Fibroblast of the conjunctiva (primary cell): Measurements from ENCODE around the gene SH2D1B.

Experiments
- DNase-seq: peaks from one replicate; pipeline ENCODE4 v3.0.0-alpha.2; 2010; ENCODE audit warnings: low read depth

Gene SH2D1B

DNA sequence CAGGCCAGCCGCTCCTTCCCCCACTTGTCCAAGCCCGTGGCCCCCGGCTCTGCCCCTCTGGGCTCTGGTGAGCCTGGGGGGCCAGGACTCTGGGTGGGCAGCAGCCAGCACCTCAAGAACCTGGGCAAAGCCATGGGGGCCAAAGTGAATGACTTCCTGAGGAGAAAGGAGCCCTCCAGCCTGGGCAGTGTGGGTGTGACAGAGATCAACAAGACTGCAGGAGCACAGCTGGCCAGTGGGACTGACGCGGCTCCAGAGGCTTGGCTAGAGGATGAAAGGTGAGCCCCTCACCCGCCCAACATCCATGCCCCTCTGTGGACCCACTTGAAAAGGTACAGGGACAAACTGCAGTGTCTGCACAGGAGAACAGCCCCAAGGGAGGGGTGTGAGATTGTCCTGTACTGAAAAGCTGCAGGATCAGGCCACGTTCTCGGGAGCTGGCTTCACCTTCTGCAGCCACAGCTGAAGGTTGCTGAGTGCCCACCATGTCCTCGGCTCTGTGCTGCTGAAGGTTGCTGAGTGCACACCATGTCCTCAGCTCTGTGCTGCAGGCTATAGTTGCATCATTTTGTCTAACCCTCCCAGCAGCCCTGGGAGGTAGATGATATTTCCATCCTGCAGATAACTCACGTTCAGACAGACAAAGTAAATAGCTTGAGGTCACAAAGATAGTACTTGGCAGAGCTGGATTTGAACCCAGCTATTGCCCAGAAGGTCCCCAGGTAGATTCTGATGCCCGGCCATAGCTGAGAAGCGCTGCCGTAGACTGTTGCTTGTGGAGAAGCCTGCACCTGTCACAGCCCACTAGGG is 29.8 kb downstream of the SH2D1B start:
- DNase-seq = no peak

DNA sequence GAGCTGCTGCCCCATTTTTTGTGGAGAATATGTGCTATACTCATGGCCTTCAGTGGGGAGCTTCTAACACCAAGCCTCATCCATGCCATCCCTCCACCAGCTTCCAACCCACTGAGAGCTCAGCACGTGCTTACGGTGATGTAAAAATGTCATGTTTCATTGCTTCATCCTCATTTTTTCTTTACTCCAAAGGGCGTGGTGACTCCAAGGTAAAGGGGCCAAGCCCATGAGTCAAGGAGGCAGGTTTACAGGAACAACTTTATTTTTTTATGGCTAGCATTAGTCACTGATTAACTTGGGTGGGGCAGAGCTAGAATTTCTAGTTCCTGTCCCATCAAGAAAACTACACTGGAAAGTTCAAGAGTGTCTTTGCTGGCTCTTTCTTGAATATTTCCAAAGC is 30.6 kb downstream of the SH2D1B start, which contains the start of gene C1orf226:
C1orf226 (plus strand) TSS at position 346 of the 400 bp plus-strand sequence. CDS start 174 bp downstream, outside the sequence.
- DNase-seq = no peak

DNA sequence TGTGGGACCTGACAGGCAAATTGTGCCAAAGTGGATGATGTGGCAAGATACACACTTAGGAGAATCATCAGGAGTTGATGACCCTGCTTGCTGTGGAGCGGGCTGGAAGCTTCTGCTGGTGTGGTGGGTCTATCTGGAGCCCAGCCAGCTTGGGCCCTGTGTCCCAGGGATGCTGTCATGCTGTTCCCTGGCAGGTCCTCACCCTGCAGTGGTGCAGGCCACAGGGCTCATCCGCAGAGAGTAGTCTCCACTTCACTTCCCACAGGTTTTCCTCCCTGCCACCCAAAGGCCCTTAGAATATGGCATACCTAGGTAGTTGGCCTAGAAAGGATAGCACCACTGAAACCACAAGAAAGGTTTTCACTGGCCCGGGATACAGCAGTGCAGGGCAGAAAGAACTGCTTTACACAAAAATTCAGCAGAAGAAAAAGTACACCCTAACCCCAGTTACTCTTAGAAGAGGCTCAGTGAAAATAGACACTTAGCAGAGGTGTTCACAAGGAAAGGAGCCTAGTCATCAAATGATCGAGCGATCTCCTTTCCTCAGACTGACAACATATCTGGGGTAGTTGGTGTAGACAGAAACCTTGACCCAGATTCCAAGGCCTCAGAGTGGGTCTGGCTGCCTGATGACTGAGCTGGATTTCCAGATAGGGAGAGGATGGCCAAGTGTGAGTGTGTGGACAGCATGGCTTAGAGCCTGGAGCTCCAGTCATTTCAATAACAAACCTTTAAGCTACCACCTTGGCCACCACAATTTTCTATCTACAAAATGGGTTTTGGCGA is 31.7 kb downstream of the SH2D1B start:
- no peak for DNase-seq

DNA sequence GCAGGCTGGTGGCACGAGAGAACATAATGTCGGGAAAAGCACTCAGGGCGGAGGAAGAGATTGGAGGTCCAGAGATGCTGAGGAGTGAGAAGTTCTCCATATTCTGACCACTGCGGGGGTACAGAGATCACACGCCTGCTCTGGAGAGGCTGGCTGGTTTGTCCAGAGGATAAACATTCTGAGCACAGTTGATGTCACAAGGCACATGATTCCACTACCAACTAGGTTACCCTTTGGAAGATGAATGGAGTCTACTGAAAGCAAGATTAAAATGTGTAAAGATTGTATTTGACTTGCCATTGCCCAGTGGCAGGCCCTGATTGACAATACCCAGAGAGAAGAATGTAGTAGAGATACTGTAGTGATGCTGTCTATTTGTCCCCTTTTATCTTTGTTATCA is 35.2 kb downstream of the SH2D1B start, which contains the start of gene SPATA46:
SPATA46 (minus strand) TSS at position 164 of the 400 bp plus-strand sequence; CDS start at position 100, 64 bp downstream.
- DNase-seq = no peak

DNA sequence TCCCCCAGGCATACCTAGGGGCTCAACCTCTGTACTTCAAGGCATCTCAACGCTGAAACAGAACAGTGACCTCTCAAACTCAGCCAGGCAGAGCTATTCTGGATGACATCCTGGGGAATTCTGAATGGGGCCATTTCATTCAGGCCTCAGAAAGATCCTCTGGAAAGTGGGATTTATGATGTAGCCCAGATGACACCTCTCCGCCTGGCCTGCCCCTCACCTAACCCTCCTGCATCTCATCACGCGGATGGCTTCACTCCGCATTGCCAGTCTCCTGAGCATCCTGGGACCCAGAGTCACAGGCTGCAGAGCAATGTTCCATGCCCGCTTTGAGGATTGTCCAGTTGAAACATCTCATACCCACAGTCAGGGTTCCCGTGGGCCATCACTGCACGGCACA is 36.5 kb downstream of the SH2D1B start:
- DNase-seq = no peak

DNA sequence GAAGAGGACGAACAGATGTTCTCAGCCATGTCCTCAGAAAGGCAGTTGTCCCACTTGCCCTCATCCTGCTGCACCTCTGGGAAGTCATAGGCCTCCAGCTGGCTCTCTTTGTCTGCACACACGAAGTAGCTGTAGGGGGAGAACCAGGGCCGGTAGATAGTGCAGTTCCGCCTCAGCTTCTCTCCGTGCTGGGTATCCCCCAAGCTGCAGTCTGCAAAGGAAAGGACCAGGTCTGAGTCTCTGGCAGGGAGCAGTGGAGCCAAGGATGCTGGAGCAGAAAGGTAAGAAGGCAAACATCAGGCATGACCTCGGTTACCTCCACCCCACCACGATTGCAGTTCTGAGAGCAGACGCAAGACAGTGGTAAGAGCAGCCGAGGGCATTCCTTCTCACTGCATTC is 37.5 kb downstream of the SH2D1B start:
- DNase-seq = no peak

DNA sequence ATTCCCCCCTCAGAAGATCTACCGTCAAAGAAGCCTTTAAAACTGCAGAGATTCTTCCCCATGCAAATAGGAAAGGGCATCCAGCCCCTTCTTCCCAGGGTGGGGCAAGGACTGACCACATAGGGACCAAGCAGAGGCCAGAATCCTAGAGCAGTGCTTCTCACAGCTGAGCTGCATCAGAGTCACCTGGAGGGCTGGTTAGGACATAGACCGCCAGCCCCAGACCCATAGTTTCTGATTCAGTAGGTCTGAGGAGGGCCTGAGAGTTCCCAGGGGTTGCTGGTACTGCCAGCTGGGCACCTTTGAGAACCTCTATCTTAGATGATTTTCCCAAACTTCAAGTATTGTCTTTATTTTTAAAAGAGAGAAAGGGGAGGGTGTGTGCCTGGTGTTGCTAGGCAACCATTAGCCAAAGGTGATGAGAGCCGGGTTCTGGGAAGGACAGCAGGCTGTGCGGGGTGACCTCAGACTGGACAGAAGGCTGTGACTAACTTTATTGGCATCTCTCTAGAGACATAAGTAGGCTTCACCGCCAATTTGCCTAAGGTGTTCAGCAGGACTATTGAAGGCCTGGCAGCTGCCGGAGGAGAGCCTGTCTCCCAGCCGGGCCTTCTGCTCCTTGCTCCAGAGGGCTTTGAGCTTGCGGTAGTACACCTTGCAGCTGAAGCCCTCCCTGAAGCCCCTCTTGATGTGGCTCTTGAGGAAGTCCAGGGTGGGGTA is 38.2 kb downstream of the SH2D1B start:
- DNase-seq = no peak

DNA sequence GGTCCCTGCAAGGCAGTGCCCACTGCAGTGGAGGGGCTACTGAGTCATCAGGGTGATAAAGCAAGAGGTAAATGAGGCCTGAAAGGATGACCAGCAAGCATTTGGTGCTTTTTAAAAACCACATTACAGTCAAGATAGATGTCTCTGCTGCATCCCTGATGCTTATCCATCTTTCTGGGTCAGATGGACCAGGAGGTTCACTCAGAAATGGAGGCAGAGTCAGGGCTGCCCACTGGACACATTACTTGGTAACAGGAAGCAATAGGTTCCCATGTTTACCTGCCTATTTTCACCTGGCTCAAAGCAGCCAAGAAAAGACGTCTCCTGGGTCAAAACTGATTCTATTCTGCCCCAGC is 38.9 kb downstream of the SH2D1B start:
- DNase-seq = no peak

DNA sequence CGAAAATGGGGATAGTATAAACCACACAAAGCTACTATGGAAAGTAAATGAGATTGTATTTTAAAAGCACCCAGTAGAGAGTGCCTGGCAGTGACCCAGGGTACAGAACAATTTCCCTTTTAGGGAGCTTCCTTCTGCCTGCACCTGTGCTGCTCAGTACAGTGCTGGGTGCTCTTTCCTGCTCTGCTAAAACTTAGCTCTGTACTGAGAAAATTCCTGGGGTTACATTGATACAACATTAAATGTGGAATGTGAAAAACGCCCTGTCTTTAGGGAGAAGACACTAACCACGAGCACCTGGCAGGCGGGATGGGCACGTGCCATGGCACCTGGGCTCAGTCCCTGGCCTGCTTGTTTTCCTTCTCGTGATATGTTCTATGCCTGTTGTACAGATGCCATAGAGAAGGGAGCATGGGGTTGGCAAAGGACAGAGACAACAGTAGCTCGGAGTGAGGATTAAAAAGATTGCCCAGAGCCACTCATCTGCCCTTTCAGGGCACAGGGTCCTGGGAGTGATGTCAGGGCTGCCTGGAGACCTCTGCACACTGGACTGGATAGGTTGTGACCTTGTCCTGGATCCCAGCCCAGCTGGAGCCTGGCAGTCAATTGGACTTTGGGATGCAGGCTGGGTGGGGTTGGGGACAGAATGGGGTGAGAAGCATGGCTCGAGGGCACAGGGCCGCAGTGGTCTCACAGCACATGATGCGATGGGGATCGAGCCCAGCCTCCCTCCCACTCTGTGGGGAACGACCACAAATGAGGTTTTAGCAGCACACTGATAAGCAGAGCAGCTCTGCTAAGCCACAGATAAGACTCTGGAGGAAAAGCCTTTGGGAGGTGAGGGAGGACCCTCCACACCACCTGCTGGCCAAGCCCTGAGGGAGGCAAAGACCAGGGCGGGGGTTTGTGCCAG is 39.5 kb downstream of the SH2D1B start:
- DNase-seq = no peak

DNA sequence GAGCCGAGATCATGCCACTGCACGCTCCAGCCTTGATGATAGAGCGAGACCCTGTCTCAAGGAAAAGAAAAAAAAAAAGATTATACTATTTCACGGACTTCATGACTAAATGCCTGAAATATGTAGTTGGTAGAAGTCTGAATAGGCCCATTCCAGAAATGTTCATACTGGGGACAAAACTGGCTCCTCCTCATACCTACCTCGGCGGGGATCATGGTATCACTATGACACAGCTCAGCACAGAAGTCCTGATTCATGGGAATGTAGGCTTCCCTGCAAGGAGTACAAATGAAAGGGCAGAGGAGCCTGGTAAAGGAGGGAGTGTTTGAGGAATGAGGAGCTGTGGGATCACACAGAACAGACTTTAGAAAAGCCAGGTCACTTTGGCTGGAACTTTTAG is 40.3 kb downstream of the SH2D1B start:
- no peak for DNase-seq

DNA sequence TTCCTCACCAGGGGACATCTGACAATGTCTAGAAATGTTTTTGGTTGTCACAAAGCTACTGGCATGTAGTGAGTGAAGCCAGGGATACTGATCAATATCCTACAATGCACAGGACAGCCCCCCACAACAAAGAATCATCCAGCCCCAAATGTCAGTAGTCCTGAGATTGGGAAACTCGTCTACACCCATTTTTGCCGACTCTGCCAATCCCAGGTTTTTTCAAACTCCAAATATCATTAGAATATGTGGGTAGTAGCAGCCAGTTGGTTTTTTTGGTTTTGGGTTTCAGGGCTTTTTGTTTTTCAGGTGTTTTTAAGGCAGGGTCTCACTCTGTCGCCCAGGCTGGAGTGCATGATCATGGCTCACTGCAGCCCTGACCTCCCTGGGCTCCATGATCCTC is 41.2 kb downstream of the SH2D1B start:
- DNase-seq = no peak

DNA sequence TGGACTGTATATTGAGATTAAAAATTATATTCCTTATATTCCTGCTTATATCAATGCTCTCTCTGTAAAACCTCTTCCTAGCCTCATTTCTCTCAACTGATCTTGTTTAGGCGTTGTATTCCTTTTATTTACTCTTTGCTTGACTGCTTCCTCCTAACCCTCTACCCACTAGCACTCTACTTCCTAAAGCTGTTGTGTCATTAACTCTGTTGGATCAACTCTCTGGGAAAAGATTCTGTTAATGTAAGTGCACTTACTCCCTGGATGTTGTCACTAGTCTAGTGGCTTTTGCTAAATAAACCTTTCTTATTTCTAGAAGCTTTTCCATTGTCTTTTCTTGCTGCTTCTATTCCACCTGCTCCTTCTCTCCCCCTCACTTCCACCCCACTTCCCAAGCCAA is 41.8 kb downstream of the SH2D1B start:
- no peak for DNase-seq

DNA sequence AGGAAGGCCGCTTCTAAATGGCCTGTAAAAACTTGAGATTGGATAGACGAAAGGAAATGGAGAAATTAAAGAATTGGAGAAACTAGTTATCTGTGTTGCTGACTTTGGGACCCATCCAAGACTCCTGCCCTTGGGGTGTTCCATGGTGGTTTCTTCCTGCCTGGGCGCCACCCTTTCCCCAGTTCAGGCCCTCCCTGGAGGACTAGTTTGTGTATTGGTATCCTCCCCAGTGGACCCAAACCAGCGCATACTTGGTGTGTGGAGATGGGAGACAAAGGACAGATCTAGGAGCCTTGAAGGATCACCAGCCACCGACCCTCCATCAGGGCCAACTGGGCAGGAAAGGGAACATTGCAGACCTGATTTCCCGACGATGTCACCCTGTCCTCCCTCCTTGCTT is 42.4 kb downstream of the SH2D1B start:
- no peak for DNase-seq

DNA sequence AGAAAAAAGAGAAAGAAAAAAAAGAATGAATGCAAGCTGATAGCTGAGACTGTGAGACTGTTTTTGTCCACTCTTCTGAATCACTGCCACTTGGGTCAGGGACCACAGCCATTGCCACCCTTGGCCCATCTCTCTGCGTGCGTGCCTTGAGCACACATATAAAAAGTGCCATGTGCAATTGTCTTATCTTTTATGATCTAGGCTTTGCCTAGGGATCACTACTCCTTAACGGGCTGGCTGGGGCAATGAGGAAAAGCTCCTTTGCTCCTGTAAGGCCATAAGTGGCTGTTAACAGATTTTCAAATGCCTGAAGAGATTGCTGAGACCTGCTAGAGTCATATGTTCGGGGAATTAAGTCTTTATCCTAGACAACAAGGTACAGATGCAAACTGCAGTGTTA is 43.5 kb downstream of the SH2D1B start:
- no peak for DNase-seq

DNA sequence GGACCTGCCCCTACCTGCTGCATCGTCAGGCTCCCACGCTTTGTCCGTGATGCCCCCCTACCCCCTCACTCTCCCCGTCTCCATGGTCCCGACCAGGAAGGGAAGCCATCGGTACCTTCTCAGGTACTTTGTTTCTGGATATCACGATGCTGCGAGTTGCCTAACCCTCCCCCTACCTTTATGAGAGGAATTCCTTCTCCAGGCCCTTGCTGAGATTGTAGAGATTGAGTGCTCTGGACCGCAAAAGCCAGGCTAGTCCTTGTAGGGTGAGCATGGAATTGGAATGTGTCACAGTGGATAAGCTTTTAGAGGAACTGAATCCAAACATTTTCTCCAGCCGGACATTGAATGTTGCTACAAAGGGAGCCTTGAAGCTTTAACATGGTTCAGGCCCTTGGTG is 44.2 kb downstream of the SH2D1B start:
- no peak for DNase-seq

DNA sequence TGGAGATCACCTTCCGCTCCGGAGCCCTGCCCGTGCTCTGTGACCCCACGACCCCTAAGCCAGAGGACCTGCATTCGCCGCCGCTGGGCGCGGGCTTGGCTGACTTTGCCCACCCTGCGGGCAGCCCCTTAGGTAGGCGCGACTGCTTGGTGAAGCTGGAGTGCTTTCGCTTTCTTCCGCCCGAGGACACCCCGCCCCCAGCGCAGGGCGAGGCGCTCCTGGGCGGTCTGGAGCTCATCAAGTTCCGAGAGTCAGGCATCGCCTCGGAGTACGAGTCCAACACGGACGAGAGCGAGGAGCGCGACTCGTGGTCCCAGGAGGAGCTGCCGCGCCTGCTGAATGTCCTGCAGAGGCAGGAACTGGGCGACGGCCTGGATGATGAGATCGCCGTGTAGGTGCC is 44.9 kb downstream of the SH2D1B start:
- DNase-seq = no peak

DNA sequence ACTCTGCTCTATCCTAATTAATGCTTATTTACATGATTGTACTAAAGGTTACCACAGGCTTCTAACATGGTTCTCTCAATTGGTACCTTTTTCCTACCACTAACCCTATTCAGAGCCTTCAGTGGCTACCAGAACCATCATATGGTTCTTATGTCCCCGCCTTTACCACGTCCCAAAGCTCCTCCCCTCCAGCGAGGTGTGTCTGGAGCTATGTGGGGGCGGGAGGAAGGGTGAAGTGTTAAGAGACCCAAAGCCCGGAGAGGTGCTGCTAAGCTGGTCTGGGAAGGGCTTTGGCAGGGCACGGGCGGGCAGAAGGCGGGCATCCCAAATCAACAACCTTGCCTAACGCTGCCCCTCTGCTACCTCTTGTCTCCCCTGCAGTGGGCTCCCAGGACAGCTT is 45.3 kb downstream of the SH2D1B start:
- no peak for DNase-seq

DNA sequence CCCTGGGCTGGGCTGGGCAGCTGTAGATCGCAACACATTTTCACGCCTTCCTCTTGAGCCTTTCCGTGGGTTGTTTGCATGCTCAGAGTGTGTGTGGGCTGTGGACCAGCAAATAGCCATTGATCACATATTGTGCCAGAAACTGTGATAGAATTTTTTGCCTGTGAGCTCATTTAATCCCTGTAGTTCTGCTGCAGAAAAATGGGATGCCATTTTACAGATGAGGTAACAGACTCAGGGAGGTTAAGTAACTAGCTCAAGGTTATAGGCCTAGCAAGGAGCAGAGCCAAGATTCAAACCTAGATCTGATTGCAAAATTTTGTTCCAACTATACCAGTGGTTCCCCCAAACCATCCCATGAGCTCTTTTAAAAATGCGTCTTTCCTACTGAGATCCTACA is 45.8 kb downstream of the SH2D1B start:
- no peak for DNase-seq

DNA sequence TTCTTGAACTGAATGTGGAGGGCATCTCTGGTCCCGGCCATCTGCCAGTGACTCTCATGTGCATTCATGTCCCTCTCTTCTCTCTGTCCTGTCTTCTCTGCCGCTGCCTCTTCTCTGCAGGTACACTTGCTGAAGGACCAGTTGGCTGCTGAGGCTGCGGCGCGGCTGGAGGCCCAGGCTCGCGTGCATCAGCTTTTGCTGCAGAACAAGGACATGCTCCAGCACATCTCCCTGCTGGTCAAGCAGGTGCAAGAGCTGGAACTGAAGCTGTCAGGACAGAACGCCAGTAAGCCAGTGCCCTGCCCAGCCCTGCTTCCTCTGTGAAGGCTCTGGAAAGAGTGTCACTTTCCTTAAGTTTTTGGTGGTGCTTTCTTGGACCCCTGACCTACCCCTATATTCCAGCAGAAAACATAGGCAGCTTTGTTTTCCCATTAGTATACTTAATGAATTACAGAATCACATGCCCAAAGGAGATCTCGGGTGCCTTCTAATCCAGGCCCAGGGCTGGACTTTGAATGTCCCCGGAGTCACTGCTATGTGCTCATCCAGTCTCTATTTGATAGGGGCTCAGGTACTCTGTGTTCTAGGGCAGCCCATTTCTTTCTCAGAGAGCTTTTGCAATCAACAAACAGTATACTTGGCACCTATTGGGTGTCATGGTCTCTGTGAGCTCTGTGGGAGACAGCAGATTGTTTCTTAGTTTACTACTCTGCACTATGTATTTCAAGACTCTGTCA is 46.5 kb downstream of the SH2D1B start:
- no peak for DNase-seq

DNA sequence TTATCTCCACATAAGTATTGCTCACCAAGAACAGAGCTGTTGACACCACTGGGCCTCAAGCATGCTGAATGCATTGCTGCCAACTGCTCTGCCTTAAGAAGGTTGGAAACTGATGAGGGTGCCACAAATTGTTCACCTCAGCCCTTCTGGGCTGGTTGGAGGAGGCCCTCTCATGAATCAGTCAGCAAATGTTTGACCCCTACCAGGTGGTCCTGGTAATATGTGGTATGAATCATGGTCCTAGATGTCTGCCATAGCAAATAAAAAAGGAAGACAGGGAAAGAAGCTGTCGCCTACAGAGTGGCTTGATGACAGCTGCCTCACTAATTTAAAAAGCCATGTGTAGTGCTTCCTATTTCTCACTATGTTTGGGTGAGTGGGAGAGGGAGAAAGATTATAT is 47.4 kb downstream of the SH2D1B start:
- DNase-seq = no peak

DNA sequence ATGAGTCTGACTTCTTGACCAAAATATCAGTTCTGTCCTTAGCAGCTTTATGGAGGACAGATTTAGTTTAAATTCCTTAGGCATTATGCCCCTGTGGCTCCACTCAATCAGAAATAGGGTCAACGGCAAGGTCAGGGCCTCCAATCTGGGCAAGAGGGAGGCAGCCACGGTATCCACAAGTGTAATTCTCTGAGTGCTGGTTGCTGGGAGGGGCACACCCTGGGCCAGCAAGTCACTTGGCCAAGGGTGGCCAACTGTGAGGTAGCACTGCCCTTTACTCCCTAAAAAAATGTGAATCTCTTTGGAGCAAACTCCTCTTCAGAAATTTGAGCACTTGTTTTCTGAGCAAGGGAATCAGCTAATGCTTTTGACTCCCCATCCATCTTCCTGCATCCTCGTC is 48.1 kb downstream of the SH2D1B start:
- DNase-seq = no peak
